NCI-H2171 treated with DMSO at 0.1 percent for 48 hours (cell line): ENCODE results near the gene CFAP77.

Source experiments
- DNase-seq: peaks from one replicate; lab custom pipeline; 2025; lab: John Stamatoyannopoulos, UW

The CFAP77 gene

GRCh38 chr9:132488626-132489025 lies 78.6 kb downstream of the CFAP77 start:
- DNase-seq, result peak; percentile 96

GRCh38 chr9:132489536-132489935 lies 79.5 kb downstream of the CFAP77 start:
- no peak for DNase-seq

- no peak for DNase-seq
These were observed 84.8 kb downstream of the CFAP77 start for GRCh38 chr9:132494857-132495256.

DNA sequence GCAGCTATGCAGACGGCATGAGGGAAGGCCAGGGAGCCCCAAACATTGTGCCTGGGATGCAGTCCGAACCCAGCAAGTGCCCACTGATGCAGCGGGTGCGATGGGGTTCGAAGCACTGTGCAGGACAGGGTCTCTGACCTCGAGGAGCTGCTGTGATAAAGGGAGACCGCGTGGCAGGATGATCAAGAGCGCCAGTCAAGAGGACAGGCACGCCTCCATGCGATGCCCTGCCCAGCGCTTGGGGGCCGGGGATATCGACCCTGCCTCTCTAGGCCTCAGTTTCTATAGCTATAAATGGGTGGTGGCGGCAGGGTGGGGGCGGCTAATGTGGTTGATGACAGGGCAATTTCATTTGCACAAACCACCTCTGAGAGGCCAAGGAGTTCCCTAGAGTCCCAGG lies 87.7 kb downstream of the CFAP77 start:
- DNase-seq, result no peak

- DNase-seq, result no peak
These were observed 88.7 kb downstream of the CFAP77 start for GRCh38 chr9:132498531-132499210.

DNA sequence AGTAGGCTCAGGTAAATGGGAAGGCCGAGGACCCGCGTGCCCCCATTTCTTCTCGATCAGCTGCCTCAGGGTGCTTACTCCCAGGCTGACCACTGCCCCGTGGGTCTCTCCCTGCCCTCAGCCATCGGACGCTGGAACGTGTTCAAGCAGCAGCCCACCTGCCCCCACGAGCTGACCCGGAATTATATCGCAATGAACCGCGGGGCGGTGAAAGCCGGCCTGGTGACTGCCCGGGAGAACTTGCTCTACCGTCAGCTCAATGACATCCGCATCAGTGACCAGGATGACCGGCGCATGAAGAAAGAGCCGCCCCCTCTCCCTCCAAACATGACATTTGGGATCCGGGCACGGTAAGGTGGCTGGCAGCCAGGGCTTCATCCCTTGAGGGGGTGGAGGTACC lies 89.2 kb downstream of the CFAP77 start:
- no peak for DNase-seq

DNA sequence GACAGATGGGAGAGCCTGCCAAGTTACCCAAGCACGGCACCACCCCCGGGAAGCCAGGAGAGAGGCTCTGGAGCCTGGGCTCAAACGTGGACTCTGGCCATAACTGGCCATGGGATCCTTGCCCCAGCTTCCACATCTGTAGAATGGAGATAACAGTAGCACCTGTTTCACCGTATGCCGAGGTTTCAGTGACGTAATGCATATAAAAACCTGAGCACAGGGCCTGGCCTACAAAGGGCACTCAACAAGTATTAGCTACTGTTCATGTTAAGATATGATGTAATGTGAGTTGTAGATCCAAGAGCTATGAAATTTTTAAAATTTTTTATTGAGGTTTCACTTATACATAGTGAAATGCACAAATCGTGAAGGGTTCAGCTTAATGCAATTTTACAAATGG lies 90.2 kb downstream of the CFAP77 start:
- no peak for DNase-seq

DNA sequence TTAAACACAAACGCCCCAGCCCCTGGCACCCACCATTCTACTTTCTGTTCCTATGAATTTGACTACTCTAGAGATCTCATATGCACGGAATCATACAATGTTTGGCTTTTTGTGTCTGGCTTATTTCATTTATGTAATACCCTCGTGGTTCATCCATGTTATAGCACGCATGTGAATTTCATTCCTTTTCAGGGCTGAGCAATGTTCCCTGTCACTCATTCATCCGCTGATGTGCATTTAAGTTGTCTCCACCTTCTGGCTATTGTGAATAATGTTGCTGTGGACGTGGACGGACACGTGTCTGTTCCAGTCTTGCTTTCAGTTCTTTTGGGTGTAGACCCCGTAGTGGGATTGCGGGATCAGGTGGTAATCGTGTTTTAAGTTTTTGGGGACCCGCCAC lies 92.5 kb downstream of the CFAP77 start:
- no peak for DNase-seq

GRCh38 chr9:132503116-132503515 lies 93.1 kb downstream of the CFAP77 start:
- no peak for DNase-seq

DNA sequence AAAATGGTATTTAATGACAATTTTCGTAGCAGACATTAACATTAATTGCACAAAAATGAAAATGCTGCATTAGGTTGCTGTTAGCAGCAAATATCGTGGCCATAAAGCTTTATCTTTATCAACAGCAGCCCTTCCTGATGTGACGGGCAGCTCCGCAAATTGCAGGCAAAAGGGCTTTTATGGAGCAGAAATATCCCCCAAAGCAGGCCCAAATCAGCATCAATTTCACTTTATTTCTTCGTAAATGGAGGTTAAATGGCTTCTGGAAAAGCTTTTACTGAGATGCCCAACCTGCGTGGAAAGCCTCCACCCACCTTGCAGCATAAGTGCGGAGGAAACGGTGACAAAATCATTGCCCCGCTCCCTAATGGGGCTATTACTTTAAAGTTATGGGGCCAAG lies 94.5 kb downstream of the CFAP77 start:
- no peak for DNase-seq

DNA sequence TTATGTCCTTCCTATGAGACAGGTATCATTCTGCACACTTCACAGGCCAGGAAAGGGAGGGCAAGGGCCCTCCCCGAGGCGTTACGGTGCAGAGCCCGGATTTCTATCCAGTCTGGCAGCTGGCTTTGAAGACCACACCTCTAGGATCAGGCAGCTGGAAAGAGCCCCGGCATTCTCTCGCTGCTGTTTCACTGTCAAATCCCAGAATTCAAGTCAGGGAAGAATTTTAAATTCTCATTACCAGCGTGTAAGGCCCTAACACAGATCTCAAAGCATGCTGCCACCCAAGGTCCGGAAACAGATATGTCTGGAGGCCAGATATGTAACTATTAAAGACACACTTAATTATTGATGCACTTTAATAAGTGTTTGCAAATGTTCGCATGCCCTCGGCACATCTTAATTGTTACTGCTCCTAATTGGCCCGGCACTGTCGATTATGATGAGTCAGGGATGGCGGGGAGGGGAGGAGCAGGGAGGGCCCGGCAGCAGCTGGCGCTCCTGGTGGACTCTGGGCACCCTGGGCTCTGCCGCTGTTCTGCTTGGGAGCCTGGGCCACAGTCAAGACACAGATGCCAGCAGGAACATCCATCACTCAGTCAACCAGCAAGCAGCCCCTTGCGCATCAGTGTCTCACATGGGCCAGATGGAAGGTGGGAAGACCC lies 96.1 kb downstream of the CFAP77 start:
- DNase-seq, result peak; percentile 38

- DNase-seq, result no peak
These were observed 97.1 kb downstream of the CFAP77 start for GRCh38 chr9:132506977-132507669.

- DNase-seq, result peak; percentile 82
These were observed 97.9 kb downstream of the CFAP77 start for GRCh38 chr9:132507670-132508469.

- no peak for DNase-seq
These were observed 100.2 kb downstream of the CFAP77 start for GRCh38 chr9:132509928-132510874.

DNA sequence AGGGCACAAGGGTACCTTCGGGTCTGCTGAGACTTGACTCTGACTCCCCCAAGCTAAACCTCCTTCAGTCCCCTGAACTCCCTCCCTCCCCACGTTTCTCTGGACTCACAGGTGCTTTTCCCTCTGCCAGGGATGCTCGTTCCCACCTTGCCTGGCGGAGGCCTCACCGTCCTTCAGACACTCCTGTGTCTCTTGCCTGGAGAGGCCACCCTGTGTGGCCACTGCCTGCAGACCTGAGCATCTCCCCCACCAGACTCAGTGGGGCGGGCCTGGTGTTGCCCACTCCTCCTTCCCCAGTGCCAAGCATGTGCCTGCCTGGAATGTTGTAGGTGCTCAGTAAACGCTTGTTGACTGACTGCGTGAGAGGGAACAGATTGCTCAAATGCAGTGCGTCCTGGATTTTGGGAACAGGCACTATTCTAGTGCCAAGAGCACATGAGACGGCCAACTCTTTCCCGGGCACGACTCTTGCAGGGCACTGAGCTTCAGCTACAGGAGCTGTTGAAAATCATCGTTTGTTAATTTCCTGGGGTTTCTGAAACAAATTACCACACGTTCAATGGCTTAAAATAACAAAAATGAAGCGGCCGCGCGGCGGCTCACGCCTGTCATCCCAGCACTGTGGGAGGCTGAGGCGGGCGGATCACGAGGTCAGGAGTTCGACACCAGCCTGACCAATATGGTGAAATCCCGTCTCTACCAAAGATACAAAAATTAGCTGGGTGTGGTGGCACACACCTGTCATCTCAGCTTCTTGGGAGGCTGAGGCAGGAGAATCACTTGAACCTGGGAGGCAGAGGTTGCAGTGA lies 101.4 kb downstream of the CFAP77 start:
- no peak for DNase-seq

DNA sequence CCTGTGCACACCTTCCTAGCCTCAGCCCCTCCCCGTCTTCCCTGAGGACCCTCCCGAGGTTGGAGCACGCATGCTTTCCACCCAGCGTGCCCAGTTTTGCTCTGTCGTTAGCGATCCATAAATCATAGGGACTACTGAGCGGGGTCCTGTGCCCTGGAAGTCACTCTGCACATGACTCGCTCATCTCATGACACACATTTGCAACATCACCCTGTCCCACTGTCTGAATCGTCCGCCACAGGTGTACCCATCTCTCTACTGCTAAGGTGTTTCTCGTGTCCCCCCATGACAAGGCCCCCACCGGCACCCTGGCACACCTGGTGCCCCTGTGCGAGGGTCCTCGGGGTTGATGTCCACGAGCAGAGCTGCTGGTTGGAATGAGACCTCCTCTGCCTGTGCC lies 103.4 kb downstream of the CFAP77 start:
- no peak for DNase-seq

- no peak for DNase-seq
These were observed 104.2 kb downstream of the CFAP77 start for GRCh38 chr9:132514011-132514744.

DNA sequence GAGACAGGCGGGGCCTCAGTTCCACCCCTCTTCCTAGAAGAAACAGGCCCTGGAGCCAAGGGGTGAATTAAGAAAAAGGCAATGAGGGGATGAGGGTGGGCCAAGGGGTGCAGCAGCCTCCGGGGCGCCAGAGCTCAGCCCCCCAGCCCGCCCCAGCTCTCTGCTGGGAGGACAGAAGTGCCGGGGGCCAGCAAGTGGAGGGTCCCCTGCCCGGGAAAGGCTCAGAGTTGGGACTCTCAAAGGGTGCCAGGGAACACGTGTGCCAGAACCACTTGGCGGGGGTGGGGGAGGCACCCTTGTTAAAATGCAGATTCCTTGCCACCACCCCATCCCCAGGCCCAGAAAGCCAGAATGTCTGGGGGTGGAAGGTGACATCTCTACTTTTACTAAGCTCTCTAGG lies 104.8 kb downstream of the CFAP77 start:
- DNase-seq, result no peak

GRCh38 chr9:132516301-132516700 lies 106.3 kb downstream of the CFAP77 start:
- no peak for DNase-seq

DNA sequence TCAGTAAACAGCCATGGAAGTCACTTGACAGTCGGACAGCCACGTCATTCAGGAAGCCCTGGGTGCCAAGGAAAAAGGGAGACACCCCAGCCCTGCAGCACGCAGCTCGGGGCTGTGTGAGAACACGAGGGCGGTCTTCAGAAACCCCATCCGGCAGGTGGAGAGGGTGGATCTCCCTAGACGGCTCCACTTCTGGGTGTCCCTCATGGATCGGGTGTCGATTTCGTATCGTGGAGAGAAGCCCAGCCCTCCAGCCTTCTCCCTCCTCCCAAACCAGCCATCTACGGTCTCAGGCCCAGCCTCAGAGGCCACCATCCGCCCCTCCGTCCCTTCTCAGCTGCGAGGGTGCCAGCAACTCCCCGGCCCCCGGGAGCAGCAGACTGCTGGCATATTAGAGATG lies 106.9 kb downstream of the CFAP77 start:
- DNase-seq, result peak; percentile 57
